ENCODE measurements around the gene HECW1.

- TF ChIP-seq CTCF (IDR thresholded peaks at IDR 0.05) (no peak), EZH2 (IDR thresholded peaks at IDR 0.05; ENCODE audit: borderline replicate concordance, insufficient read depth, low read depth, low read length, poor library complexity, severe bottlenecking) (no peak)
Observed at GRCh38 chr7:43379210-43379609, 266.8 kb downstream of the HECW1 start.

Data from B cell (primary cell).